NCI-H2227 (cell line): ENCODE measurements around the gene ATAD3C.
"Not testable (repeated sequence)": the region's sequence is repeated elsewhere in the genome, so short reads cannot be mapped to it uniquely, and the experiment has no call there.

ENCODE experiments used
- DNase-seq: peaks from one replicate; lab custom pipeline; 2025; ENCODE audit not compliant: unreplicated experiment; lab: John Stamatoyannopoulos, UW

The ATAD3C gene

GRCh38 chr1:1494311-1494710 is 44.8 kb downstream of the ATAD3C start:
- DNase-seq: not testable (repeated sequence)

- not testable (repeated sequence) for DNase-seq
Measured at GRCh38 chr1:1495461-1495975, 46.0 kb downstream of the ATAD3C start.

- peak; percentile 28 for DNase-seq
Measured at GRCh38 chr1:1504777-1505365, 55.4 kb downstream of the ATAD3C start.

GRCh38 chr1:1505366-1505798 is 55.9 kb downstream of the ATAD3C start:
- not testable (repeated sequence) for DNase-seq

GRCh38 chr1:1505801-1506200 is 56.3 kb downstream of the ATAD3C start:
- DNase-seq: not testable (repeated sequence)

- DNase-seq: no peak
Measured at GRCh38 chr1:1507305-1507704, 57.8 kb downstream of the ATAD3C start.

GRCh38 chr1:1508775-1509464 is 59.4 kb downstream of the ATAD3C start:
- DNase-seq: not testable (repeated sequence)

- DNase-seq: not testable (repeated sequence)
Measured at GRCh38 chr1:1509465-1509850, 60.0 kb downstream of the ATAD3C start.

- peak; percentile 81 for DNase-seq
Measured at GRCh38 chr1:1510912-1511532, 61.5 kb downstream of the ATAD3C start.

- peak; percentile 99 for DNase-seq
Measured at GRCh38 chr1:1511533-1512285, 62.2 kb downstream of the ATAD3C start, which contains the start of gene ATAD3A. Gene ATAD3A, plus strand, starts transcription at chr1:1512162. Its CDS starts 107 bp downstream, at chr1:1512269.

- not testable (repeated sequence) for DNase-seq
Measured at GRCh38 chr1:1512425-1512824, 62.9 kb downstream of the ATAD3C start.

- not testable (repeated sequence) for DNase-seq
Measured at GRCh38 chr1:1513675-1514074, 64.2 kb downstream of the ATAD3C start.

GRCh38 chr1:1514376-1514775 is 64.9 kb downstream of the ATAD3C start:
- DNase-seq: not testable (repeated sequence)

GRCh38 chr1:1516923-1517322 is 67.4 kb downstream of the ATAD3C start:
- DNase-seq: not testable (repeated sequence)

- no peak for DNase-seq
Measured at GRCh38 chr1:1517973-1518620, 68.6 kb downstream of the ATAD3C start.

GRCh38 chr1:1518621-1519007 is 69.1 kb downstream of the ATAD3C start:
- not testable (repeated sequence) for DNase-seq
